ENCODE measurements around the gene THBS1. TPM values are rescaled to one million over a fixed set of nuclear protein-coding genes. Genes with fewer than 3 reads are reported as not detected.
A peak's percentile ranks its signal among the peaks of the same experiment; 100 is the strongest.

Gene THBS1
- total RNA-seq, 1 donor from 2014 or later = 20.1 TPM

- ATAC-seq = peak; percentile 95
- DNase-seq (ENCODE audit: low spot score) = peak; percentile 57
Observed at GRCh38 chr15:39587731-39588530, 7.1 kb downstream of the THBS1 start.

DNA sequence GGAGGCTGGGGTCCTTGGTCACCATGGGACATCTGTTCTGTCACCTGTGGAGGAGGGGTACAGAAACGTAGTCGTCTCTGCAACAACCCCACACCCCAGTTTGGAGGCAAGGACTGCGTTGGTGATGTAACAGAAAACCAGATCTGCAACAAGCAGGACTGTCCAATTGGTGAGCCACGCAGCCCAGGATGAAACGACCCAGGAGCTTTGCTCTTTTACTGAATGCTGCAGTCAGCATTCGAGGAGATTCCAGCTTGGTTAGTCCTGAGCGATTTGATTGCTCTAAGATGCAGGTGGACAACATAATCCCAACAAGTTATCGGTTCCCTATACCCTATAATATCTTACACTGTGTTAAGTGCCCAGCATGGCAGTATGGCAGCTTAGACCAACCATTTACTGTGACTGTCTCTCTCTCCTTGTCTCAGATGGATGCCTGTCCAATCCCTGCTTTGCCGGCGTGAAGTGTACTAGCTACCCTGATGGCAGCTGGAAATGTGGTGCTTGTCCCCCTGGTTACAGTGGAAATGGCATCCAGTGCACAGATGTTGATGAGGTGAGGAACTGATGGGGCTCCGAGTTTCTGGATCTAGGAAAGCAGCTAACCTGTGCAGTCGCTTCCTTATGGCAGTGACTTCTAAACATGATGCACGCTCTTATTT is 7.8 kb downstream of the THBS1 start:
- ATAC-seq (no peak), DNase-seq (ENCODE audit: low spot score) (no peak)

- ATAC-seq (no peak), DNase-seq (ENCODE audit: low spot score) (no peak)
Observed at GRCh38 chr15:39589193-39589814, 8.4 kb downstream of the THBS1 start.

DNA sequence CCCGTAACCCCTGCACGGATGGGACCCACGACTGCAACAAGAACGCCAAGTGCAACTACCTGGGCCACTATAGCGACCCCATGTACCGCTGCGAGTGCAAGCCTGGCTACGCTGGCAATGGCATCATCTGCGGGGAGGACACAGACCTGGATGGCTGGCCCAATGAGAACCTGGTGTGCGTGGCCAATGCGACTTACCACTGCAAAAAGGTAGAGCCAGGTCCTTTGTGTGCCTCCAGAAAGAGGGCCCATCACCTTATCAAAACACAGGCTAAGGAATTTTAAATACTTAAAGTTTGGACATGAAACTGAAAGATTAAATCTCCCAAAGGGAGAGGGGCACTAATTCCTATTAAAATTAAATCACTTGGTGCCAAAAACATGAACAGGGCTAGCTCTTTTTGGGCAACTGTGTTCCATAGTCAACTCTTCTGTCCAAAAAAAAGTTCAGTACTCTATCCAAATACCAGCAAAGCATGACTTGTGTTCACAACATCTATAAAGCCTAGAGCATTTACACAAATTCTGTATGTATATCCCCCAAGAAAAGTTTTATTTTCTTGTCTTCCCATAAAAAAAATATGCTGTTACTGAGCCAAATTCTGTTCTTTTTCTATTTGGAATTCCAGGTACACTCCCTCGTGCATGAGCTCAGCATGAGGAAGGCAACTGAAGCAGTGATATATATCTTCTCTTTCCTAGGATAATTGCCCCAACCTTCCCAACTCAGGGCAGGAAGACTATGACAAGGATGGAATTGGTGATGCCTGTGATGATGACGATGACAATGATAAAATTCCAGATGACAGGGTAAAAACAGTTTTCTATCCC is 9.2 kb downstream of the THBS1 start:
- ATAC-seq (no peak), DNase-seq (ENCODE audit: low spot score) (no peak)

DNA sequence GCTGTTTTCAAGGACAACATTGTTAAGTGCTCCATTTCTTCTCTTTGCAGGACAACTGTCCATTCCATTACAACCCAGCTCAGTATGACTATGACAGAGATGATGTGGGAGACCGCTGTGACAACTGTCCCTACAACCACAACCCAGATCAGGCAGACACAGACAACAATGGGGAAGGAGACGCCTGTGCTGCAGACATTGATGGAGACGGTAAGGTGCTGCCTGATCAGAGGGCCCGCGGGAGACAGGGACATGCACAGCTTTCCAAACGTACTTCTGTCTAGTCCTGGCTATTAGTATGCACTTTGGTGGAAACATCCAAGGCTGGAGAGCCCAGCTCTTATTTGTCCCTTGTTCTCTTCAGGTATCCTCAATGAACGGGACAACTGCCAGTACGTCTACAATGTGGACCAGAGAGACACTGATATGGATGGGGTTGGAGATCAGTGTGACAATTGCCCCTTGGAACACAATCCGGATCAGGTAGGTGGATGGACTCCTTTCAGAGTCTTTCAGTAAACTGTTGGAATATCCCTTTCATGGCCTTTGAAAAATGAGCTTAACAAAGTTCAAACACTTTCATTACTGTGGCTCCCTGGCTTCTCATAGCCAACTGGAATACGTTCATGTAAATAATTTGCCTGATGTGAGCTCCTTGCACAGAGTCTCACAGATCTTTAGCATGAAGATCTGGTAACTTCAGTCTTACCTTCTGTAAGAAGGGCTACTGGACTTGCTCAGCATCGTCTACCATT is 10.4 kb downstream of the THBS1 start:
- no peak for ATAC-seq
- no peak for DNase-seq (ENCODE audit: low spot score)

DNA sequence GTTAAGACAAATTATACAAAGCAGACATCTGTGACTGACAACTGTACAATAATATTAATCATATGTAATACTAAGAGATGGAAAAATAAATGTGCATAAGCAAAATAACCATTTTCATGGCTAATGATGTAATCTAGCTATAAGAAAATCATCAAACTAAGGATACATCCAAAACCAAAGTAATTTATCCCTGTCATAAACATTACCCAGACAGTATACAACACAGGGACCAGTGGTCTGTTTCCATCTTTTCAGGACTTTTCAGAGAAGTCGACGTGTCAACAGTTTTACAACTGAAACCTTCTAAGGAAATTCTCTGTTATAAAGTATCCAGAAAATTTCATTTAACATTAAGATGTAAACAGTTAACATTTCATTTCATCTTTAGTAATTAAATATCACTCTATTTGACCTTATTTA is 11.0 kb downstream of the THBS1 start:
- no peak for ATAC-seq

DNA sequence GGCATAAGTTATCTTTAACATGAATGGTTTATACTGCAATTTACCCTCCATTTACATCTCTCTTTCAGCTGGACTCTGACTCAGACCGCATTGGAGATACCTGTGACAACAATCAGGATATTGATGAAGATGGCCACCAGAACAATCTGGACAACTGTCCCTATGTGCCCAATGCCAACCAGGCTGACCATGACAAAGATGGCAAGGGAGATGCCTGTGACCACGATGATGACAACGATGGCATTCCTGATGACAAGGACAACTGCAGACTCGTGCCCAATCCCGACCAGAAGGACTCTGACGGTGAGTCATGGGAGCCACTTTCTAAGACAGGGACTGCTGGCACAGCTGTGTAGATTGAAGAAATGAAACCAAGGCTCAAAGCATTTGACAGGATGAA is 11.6 kb downstream of the THBS1 start:
- DNase-seq (ENCODE audit: low spot score) (no peak), ATAC-seq (no peak)

More for the DNA sequence above, 11.0 kb downstream of the THBS1 start:
- no peak for DNase-seq (ENCODE audit: low spot score)

GRCh38 chr15:39593071-39593655 is 12.3 kb downstream of the THBS1 start:
- DNase-seq (ENCODE audit: low spot score) (no peak), ATAC-seq (no peak)

DNA sequence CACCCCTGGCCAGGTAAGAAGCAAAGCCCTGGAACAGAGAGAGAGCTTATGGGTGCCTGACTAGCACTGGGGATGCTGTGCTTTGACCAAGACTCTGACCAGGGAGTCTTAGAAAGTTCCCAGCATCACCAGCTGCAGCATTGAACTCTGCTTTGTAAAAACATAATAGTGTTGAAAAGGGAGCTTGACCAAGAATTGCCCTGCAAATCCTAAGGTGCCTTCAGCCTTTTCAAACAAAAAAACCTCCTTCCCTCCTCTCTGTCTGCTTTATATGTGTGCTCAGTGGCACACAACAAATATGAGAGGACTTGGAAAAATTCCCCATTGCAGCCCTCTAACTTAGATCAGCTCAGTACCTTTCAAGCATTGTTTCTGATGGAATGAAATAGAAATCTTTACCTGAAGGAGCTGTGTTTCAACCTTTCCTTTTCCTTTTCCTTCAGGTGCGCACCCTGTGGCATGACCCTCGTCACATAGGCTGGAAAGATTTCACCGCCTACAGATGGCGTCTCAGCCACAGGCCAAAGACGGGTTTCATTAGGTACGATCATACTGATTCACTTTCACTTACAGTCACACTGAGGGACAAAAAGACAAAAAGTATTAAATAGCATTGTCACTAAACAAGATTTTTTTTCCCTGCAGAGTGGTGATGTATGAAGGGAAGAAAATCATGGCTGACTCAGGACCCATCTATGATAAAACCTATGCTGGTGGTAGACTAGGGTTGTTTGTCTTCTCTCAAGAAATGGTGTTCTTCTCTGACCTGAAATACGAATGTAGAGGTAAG is 13.0 kb downstream of the THBS1 start:
- ATAC-seq (no peak), DNase-seq (ENCODE audit: low spot score) (no peak)

DNA sequence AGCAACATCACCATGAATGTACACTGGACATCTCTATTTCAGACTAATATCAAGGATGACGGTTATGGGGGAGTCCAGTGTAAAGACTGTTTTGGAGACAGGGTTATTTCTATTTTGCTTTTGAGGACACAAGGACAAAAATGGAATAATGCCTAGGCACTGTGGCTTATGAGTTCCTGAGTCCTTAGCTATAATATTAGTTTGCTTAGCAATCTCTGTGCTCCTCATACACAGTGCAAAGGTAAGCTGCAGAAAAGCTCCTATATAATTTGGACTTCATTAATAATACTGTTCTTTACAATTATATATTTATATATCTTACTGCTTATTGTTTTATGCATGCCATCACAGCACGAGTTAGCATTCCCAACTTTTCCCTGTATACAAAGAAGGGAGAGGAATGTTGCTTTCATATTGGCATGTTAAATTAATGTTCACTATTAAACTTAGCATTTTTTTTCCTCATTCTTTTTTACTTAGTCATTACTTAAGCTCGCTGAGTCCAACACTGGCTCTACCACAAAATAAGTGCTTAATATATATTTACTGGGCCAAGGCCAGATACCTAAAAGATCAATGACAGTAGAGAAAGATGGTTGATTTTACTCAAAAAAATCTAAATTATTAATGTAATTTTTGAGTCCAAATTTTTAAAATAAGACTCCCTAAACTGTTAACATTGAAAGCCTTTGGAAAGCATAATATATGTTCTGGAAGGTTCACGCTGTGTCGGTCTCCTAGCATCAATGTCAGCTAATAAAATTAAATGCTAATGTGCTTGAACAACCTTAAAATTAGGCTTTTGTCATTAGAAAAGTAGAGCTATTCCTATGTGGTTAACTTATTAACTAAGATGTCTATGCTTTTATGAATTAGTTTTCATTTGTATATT is 13.8 kb downstream of the THBS1 start:
- ATAC-seq = no peak
- no peak for DNase-seq (ENCODE audit: low spot score)

DNA sequence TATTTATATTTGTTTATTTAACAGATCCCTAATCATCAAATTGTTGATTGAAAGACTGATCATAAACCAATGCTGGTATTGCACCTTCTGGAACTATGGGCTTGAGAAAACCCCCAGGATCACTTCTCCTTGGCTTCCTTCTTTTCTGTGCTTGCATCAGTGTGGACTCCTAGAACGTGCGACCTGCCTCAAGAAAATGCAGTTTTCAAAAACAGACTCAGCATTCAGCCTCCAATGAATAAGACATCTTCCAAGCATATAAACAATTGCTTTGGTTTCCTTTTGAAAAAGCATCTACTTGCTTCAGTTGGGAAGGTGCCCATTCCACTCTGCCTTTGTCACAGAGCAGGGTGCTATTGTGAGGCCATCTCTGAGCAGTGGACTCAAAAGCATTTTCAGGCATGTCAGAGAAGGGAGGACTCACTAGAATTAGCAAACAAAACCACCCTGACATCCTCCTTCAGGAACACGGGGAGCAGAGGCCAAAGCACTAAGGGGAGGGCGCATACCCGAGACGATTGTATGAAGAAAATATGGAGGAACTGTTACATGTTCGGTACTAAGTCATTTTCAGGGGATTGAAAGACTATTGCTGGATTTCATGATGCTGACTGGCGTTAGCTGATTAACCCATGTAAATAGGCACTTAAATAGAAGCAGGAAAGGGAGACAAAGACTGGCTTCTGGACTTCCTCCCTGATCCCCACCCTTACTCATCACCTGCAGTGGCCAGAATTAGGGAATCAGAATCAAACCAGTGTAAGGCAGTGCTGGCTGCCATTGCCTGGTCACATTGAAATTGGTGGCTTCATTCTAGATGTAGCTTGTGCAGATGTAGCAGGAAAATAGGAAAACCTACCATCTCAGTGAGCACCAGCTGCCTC is 14.7 kb downstream of the THBS1 start:
- DNase-seq (ENCODE audit: low spot score) (no peak), ATAC-seq (no peak)

- ATAC-seq (no peak), DNase-seq (ENCODE audit: low spot score) (no peak)
Observed at GRCh38 chr15:39596358-39597051, 15.6 kb downstream of the THBS1 start.

DNA sequence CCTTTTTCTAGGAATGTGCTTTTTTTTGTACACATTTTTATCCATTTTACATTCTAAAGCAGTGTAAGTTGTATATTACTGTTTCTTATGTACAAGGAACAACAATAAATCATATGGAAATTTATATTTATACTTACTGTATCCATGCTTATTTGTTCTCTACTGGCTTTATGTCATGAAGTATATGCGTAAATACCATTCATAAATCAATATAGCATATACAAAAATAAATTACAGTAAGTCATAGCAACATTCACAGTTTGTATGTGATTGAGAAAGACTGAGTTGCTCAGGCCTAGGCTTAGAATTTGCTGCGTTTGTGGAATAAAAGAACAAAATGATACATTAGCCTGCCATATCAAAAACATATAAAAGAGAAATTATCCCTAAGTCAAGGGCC is 16.5 kb downstream of the THBS1 start:
- ATAC-seq (no peak), DNase-seq (ENCODE audit: low spot score) (no peak)

DNA sequence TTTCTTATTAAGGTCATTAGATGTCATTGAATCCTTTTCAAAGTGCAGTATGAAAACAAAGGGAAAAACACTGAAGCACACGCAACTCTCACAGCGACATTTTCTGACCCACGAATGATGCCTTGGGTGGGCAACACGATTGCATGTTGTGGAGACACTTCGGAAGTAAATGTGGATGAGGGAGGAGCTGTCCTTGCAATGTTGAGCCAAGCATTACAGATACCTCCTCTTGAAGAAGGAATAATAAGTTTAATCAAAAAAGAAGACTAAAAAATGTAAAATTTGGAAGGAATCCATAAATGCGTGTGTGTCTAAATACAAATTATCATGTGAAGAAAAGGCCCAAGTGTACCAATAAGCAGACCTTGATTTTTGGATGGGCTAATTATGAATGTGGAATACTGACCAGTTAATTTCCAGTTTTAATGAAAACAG is 16.9 kb downstream of the THBS1 start:
- DNase-seq (ENCODE audit: low spot score) (no peak), ATAC-seq (no peak)

- DNase-seq (ENCODE audit: low spot score) (no peak), ATAC-seq (no peak)
Observed at GRCh38 chr15:39598186-39598850, 17.4 kb downstream of the THBS1 start.

Measured in left lobe of liver (tissue), 2 donors.